RWPE1 (cell line): ENCODE data around the gene SH3RF3.
A peak's percentile ranks its signal among the peaks of the same experiment; 100 is the strongest.

Source experiments
- CTCF ChIA-PET: fragments of 350-600 bp; sonication (Branson Sonifier 250); formaldehyde crosslinking; extraction: SDS; loops from one replicate; lab custom pipeline; 2021; lab: Yijun Ruan, JAX
- POLR2A ChIA-PET: fragments of 400-600 bp; formaldehyde crosslinking; extraction: SDS; loops from one replicate; lab custom pipeline; 2020; ENCODE audit warnings: antibody characterized with exemption; ENCODE audit not compliant: low non-redundant PET; lab: Yijun Ruan, JAX
- DNase-seq: peaks from one replicate; pipeline ENCODE4 v3.0.0; 2012; ENCODE audit warnings: low spot score
- H3K27ac ChIP-seq: fragments of 450-650 bp; 2 replicates; pipeline ENCODE4 v1.5.1; 2017
- TF ChIP-seq, protein P1 (sequence below): fragments of 450-650 bp; conservative IDR thresholded peaks from 2 replicates; pipeline ENCODE4 v1.5.1; 2017; ENCODE audit warnings: low read depth, mild to moderate bottlenecking

The SH3RF3 gene

DNA sequence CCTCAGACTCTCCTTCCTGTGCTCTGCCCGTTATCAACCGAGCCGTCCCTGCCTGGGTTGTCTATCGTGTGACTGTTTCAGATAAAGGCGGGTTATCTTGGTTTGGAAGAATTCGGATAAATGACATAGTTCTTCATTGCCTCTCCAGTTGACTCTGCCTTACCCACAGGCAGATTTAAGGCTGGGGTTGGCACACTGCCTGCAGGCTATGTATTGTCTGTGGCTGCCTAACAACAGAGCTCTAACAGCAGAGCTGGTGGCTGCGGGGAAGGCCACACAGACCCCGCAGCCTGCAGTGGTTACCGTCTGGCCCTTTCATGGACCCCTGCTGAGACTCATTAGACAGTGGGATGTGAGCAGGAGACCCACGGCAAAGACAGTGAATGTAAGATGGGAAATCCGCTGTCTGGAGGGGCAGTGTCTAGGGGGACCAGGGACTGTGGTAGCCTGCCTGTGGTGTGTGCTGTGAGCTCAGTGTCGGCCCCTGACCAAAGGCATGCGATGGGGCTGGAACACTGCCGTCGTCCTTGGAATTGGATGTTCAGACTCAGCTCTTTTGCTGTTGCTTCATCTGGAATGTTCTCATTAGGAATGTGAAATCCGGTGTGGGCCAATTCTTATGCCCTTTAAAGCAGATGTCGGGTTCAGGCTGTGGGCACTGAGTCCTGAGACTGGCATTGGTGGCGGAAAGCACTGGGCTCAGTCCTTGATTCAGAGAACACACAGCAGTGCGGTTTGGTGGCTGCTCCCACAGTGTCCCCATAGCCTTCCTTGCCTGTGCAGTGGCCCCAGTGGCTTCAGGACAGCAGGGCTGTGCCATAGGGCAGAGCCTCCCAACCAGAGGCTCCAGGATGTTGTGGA, 44.5 kb downstream of the SH3RF3 start:
- H3K27ac ChIP-seq, result peak overlapping the region; percentile 73
- CTCF ChIA-PET, result no interaction called here
- POLR2A ChIA-PET, result no interaction called here
- TF ChIP-seq, protein P1, sequence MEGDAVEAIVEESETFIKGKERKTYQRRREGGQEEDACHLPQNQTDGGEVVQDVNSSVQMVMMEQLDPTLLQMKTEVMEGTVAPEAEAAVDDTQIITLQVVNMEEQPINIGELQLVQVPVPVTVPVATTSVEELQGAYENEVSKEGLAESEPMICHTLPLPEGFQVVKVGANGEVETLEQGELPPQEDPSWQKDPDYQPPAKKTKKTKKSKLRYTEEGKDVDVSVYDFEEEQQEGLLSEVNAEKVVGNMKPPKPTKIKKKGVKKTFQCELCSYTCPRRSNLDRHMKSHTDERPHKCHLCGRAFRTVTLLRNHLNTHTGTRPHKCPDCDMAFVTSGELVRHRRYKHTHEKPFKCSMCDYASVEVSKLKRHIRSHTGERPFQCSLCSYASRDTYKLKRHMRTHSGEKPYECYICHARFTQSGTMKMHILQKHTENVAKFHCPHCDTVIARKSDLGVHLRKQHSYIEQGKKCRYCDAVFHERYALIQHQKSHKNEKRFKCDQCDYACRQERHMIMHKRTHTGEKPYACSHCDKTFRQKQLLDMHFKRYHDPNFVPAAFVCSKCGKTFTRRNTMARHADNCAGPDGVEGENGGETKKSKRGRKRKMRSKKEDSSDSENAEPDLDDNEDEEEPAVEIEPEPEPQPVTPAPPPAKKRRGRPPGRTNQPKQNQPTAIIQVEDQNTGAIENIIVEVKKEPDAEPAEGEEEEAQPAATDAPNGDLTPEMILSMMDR, result no peak
- no peak for DNase-seq

DNA sequence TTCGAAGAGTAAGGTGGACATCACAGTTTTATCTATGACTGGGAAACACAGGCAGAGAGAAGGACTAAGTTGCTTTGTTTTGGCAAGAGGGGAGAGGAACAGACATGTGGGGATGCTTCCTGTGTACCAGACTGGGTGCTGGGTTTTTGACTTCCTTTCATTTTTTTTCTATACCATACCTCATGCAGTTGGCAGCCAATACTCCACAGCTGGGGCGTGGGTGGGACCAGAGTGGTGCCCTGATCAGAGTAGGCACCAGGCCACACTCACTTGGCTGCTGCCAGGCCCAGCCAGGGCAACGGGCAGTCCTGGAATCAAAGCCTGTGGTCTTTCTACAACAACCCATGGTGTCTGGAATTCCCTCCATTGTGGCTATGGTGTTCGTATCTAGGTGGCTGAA, 45.2 kb downstream of the SH3RF3 start:
- DNase-seq, result no peak
- CTCF ChIA-PET, result no interaction called here
- peak overlapping the region; percentile 73 for H3K27ac ChIP-seq

DNA sequence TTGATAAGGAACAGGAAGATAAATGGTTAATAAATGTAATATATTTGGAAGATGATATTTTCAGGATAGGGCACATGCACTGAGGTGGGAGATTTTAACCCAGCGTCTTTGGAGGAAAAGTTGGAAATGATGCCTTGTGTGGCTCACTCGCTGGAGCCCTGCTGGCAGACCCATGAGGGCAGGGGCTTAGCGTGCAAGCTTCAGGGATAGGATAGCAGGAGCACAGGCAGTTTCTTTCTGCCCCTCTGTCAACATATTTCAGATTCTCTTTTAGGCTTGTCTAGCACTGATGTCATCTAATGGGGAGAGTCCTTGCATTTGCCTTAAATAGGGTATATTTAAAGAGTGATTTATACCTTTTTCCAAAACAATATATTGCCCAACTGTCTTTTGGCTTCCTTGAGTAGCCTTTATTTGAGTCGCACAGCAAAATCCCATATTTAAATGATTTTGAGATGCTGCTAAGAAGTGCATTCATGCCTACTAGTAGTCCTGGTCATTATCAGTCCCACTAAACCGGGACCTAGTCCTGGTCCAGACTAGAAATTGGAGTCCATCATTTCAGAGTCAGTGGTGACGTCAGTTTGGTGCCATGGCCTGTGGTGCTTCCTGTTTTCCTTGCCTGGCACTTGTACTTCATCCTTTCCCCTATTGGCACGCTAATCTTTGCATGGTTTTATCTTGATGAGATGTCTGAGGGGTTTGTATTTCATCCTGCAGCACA, 45.8 kb downstream of the SH3RF3 start:
- ChIA-PET POLR2A (no interaction called here), CTCF (no interaction called here)
- no peak for DNase-seq
- H3K27ac ChIP-seq, result peak overlapping the region; percentile 73
- TF ChIP-seq, protein P1, result no peak

More for the DNA sequence above, 45.2 kb downstream of the SH3RF3 start:
- POLR2A ChIA-PET, result no interaction called here
- TF ChIP-seq, protein P1, result no peak

DNA sequence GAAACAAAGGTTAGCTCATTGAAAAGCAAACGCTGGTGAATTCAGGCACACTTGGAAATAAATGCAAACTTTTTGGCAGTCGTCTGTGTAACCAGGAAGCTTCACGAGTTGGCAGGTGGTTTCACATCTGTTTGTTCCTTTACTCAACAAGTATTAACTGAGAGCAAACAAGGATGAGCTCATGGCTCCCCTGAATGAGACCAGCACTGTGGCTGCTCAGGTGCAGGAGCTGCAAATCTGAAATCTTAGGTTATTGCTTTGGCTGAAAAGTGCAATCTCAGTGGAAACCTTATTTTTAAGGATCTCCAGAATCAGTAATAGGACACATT, 46.3 kb downstream of the SH3RF3 start:
- POLR2A ChIA-PET, result no interaction called here
- TF ChIP-seq, protein P1, result no peak
- no peak overlapping the region for H3K27ac ChIP-seq
- CTCF ChIA-PET, result no interaction called here
- no peak for DNase-seq

DNA sequence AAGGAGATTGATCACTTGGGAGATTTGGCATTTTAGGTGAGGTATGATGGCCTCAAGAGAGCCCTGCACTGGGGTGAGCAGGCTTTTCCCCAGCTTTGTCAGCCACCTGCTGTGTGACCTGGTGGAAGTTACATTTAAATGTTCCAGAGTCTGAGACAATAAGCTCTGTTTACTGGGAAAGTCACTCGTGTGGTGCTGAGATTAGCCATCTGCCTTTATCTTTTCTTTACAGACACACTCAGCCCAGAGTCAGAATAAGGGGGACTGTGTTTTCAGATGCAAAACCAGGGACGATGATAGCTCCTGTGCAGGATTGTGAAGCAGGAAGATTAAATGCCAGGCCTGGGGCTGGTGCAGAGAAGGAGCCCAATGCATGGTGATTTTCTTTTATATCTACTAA, 47.9 kb downstream of the SH3RF3 start:
- TF ChIP-seq, protein P1, result no peak
- ChIA-PET POLR2A (interaction anchor here (0.5 kb wide), 1 partner anchor 127 kb away, joined by 5 read pairs; no protein-coding TSS in a partner anchor), CTCF (interaction anchor here (0.7 kb wide), 1 partner anchor 32 kb away, joined by 3 read pairs; no protein-coding TSS in a partner anchor)
- DNase-seq, result no peak
- H3K27ac ChIP-seq, result no peak overlapping the region

DNA sequence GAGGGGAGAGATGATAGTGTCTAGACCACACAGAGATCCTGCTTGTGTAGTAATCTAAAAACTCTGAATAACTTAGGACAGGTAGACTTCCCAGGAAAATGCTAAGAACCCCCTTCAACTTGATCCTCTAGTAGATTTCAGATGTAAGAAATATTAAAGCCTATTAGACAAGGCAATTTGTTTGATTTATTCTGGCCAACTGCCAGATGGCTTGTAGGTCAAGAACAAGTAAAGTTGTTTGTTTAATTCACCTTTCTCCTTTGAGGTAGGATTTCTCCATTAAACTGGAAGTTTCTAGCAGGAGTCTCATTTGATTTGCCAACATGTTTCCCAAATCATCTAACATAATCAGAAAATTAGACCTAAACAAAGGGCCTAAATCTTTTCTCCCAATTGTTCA, 48.6 kb downstream of the SH3RF3 start:
- POLR2A ChIA-PET, result no interaction called here
- CTCF ChIA-PET, result interaction anchor here (0.6 kb wide), 1 partner anchor 12 kb away, joined by 3 read pairs; no protein-coding TSS in a partner anchor

More for the DNA sequence above, 48.6 kb downstream of the SH3RF3 start:
- DNase-seq, result no peak
- TF ChIP-seq, protein P1, result no peak
- H3K27ac ChIP-seq, result no peak overlapping the region
